ENCODE results near the gene ZNF394.

The ZNF394 gene

DNA sequence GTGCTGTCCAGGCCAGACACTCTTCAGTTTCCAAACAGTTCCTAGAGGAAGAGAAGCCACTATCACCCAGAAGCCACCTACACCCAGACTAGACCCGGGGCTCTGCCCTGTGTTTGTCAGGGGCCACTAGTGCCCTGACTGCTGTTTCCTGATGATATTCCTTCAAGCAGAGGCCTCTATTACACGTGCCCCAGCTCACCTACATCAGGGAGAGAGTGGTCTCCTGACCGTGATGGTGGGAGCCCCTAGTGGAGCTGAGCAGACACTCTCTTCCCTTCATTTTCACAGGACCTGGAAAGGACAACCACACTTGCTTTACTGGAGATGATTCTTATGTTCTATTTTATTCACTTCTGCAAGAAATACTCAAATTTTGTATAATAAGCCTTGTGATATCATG lies 9.2 kb downstream of the ZNF394 start:
- no peak for DNase-seq

DNA sequence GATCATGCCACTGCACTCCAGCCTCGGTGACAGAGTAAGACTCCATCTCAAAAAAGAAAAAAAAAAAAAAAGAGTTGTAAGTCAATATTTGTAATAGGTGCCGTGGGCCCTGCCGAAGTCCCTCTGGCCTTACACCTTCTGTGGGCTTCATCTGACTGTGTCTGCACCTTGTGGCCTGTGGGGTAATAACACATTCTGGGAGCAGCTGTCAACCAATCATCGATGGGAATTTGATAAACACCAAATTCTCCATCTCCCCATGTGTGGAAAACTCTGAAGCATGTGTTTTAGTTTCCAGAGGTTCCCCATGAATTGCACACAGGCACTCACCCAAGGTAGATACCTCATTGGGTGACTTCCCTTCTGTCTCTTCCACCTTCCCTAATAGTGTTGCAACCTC lies 10.8 kb downstream of the ZNF394 start:
- no peak for DNase-seq

DNA sequence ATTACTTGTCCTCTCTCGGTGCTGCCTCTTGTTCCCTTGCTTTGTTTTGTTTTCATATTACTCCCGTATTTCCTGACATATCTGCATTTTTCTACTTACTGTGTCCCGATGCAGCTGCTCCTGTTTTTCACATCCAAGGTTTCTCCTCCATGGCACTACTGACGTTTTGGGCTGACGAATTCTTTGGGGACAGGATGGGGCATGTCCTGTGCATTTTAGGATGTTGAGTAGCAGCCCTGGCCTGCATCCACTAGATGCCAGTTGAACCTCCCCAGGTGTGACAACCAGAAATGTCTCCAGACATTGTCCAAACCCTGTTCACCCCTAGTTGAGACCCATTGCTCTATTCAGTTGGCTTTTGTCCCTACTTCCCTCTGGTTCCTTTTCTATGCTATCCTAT lies 15.0 kb downstream of the ZNF394 start:
- no peak for DNase-seq

DNA sequence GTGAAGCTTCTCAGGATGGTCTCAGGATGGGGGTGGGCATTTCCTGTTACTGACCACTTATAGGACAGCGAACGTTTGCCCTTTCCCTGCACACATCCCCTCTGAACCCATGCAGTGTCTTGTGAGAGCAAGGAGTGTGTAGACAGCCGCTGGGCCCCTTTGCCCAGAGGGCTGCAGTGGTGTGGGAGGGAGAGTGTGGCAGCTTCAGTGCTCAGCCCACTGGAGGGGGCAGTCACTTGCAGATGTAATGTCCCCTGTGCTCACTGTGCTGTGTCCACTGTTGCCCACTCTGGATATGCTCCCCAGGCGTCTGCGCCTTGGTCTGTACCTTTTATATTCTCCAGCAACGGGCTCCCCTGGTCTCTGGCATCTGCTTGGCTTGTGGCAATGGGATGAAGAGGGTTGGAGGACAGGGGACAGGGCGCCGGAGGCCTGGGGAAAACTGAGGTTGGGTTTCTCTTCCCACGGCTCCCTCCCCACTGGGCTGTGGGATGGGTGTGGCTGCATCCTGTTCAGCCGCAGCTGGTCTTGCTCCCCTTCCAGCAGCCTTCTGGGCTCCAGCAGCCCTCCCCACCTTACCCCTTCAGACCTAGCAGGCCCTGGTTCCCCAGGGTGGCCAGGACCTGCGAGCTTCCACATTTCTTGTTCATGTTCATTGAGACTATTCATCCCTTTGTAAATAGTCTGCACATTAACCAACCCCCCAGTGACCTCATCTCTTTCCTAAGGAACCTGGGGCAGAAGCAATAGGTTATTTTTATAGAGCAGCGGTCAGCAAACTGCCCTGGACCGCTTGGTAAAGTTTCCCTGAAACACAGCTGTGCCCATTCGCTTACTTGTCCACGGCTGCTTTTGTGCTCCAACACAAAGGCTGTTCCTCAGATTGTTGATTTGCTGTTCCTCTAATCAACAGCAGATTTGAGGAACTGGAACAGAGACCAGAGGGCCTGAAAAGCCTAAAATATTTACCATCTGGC lies 21.3 kb downstream of the ZNF394 start:
- DNase-seq = no peak

DNA sequence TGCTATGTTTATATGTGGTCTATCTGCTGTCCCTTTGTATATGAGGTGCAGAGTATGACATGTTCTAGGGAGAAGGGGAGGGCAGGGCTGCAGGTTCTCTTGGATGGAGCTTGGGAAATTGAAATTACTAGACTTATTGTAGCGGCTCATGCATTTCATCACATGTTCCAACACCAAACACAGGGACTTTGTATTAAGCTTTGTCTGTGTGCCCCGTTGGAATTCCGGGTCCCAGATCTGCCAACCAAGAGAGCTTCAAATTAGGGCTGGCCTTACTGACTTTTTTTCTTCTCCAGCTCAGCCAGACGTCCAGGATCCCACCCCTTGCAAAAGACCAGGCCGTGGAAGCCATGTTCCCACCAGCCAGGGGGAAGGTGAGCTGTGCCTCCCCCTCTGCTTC lies 24.0 kb downstream of the ZNF394 start:
- DNase-seq = no peak

DNA sequence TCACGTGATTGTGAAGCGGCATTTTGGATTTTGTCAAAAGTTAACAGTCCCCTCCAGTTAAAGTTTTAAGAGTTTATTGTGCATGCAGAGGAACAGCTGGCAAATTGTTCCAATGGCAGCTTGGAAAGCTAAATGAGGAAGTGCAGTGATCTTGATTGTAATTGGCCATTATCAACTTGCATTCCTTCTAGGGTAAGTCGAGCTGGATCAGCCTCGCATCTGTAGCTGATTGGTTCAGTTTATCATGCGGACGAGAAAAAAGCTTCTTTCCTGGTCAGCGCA lies 26.8 kb downstream of the ZNF394 start:
- DNase-seq = peak; percentile 10 to 31

DNA sequence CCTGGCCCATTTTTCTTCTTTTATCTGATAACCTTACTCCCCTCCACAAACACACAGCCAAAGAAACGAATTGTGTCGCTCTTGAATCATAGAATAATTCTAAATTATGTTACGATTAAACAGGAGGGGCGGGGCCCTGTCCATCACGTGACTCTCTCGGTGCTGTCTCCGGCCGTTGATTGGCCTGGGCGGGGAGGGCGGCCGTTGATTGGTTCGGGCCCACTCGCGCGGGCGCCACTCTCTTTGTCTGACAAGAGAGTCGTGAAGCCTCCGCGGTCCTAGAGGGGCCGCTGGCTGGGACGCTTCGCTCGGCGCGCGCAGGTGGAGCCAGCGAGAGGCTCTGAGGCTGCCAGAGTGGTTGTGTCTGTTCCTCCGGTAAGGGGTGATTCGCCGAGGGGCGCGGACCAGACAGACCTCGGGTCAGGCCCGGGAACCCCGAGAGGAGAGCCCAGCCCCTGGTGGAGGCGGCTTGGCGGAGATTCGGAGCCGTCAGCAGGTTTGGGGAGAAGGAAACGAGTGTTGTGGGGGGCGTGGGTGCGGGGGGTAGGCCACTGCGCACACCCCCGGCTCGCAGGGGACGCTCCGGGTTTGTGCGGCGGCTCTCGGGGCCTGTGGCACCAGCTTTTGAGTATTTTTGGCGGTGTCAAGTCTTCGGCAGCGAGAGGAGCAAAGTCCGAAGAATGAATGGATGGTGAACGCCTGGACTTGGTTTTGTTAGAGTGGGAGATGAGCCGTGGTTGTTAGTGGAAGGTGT lies 27.3 kb downstream of the ZNF394 start, which contains the start of gene ZNF789:
ZNF789 (plus strand) TSS at position 330 of the 754 bp plus-strand sequence. CDS start 3,567 bp downstream, outside the sequence.
- DNase-seq = peak; percentile 97 to 98

DNA sequence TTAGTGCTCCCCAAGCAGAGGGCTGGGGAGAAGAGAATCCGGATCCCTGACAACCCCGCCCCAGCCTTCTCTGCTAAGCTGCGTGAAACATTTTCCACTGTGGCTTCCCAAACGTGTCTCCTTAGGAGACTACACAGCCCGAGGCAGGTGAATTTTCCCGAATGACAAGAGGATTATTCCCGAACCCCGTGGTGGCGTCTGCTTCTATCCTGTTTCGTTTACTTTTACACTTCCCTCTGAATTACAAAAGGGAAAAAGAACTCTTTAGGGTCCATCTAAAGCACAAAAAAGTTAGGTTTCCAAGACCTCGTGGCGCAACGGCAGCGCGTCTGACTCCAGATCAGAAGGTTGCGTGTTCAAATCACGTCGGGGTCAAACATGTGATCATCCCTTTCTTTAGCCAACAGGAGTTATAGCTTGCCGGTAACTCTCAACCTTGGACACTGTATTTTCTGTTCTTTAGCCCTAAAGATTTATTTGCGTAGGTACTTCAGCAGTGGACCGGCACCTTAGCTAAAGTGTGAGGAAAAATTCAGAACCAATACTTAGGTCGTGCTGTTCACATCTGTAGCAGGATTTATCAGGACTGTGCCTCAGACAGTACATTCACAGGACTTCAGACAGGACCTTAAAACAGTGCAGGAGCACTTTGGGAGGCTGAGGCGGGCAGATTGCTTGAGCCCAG lies 30.6 kb downstream of the ZNF394 start:
- no peak for DNase-seq

DNA sequence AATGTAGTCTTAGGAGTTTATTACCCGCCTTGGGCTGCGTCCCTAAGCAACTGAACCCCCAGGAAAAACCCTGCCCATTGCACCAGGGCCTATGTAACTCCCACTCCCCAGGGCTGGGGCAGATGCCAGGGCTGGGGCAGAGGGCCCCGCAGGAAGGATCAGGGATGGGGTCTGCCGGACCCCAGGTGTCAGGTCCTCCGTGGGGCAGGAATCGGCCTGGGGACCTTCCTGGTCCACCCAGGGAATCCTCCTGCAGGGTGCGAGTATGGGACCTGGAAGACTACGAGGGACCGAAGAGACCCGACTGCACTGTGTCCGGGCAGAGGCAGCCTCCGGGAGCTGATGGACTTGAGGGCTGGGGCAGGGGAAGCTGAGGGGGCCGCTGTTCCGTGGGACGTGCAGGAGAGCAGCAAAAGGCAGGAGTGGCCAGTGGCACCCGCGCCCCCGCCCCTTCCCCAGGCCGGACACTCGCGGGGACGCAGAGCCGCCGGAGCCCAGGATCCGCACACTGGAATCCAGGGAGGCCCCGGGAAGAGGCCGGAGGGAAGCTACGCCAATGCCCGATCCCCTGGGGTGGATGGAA lies 31.7 kb downstream of the ZNF394 start:
- no peak for DNase-seq

DNA sequence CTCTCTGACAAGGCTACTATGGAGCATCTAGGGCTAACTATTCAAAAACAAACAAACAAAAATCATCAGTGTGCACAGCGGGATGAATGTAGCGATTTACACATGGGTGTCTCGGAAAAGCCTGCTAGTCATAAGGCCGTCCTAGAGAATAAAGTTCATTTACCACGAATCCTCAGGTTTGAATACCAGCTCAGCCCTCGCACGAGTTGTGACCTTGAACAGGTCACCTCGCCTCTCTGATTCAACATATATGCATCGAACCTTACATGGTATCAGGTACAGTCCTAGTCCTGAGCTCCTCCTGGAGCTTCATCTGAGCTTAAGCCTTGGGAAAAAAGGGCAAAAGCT lies 34.7 kb downstream of the ZNF394 start:
- DNase-seq = no peak

DNA sequence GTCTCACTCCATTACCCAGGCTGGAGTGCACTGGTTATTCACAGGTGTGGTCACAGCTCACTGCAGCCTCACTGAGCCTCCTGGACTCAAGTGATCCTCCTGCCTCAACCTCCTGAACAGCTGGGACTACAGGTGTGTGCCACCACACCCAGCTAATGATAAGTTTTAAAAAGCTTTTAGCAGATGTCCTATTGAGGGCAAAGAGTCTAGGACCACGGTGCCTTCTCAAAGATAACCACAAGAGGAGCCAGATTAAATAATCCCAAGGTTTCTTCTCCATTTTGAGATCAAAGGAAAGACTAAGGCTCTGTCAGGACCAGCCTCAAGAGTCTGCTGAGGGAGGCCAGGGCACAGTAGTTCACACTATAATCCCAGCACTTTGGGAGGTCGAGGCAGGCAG lies 38.9 kb downstream of the ZNF394 start:
- no peak for DNase-seq

DNA sequence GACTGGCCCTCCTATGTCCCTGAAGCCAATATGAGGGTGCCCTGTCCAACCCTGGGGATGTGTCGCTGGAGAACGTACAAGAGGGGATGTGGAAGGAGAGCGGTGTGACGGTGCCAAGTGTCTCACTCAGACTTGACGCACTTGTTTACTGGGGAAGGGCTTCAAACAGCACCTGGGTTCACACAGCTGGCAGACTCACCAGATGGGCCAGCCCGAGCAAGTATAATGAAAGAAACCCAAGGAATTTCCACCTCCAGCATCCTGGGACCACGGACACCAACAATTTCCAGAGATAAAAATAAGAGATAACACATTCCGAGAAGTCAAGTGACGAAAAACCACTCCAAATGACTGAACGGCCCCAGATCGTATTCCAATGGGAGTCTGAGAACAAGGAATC lies 39.4 kb downstream of the ZNF394 start:
- DNase-seq = no peak

DNA sequence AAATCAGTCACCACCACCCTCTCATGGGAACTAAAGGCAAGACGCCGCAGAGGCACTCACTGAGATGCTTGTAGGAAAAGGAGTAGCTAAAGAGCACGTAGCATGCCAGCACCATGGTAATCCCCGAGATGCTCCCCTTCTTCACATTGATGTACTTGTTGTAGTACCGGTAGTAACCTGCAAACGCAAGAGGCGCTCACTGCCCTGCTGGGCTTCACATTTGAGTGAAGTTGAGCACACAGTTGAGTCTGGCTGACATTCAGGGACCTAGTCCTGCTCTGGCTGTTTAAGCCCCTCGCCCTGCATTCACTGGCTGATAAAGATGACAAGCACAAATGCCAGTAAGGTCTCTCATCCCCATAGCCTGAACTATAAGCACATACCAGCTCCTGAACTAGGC lies 41.0 kb downstream of the ZNF394 start:
- DNase-seq = peak; percentile 9 to 21

DNA sequence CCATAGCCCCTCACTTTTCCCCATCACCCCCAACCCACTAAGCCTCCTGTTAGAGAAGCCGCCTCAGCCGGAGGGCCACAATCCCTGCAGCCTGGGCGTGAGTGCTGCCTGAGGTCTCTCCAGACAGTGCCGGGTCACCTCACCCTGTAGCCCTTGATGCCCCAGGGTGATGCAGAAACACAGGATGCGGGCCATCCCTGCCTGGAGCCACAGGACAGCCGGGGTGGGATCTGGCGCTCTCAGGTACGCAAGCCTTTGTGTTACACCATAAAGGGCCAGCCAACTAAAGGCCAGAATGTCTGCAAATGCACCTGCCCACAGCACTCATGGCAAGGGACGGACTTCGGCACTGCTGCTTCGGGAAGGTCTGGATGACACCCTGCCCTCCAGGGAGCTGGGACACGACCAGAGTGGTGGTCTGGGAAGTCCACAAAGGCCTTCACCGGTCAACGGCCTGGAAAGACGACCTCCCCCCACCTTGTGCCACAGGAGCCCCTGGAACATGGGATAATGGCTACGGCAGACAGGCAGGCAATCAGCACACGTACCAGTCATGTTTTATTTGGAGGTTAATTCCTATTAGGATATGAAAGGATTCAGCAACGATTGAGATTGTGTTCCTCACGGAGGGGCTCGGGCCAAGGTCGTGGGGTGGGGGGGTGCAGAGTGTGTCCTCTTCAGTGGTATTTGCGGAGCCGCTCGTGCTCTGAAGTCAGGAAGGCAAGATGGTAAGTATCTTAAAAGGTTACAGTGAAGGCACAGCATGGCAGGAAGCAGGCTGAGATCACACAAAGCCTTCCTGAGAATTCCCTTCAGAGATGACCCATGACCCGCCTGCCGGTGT lies 42.2 kb downstream of the ZNF394 start:
- DNase-seq = no peak

DNA sequence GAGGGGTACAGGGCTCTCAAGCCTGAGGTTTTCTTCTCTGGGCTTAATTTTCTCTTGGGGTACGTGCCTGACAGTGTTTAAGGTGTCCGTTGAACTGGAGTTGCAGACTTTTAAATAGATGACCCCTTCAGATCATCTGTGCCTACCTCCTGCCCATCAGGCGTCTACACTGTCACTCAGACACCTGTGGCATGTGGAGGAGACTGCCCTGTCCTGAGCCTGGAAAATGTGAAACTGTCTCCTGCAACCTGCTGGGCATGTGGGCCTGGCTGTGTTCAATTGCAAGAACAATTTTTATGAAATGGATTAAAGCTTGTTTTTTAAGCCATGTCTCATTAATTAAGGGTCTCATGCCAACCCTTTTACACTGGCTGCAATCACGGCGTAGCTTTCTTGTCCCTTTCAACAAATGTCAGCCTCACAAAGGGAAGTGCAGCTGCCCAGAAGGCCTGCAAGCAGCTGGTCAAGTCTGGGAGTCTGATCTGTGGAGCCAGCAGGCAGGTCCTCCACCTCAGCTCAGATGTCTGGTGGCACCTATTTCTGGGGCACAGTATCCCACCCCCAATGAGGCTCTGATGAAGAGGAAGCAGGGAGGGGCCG lies 42.9 kb downstream of the ZNF394 start:
- no peak for DNase-seq

DNA sequence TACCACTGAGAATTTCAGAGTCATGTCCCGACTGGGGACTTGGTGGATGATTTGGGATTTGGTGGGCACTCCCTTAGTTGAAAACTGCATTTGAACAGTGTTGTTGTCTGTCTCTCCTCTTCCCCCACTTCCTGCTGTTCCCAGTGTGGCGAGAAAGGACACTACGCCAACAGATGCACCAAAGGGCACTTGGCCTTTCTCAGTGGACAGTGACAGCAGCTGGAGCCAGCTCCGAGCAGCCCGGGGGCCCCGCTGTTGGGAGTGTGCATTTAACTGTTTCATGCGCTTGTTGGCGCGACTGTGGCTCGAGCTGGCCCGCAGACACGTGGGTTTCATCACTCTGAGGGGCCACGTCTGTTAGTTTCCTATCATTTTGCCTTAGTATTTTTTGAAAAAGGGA lies 43.8 kb downstream of the ZNF394 start:
- DNase-seq = no peak

DNA sequence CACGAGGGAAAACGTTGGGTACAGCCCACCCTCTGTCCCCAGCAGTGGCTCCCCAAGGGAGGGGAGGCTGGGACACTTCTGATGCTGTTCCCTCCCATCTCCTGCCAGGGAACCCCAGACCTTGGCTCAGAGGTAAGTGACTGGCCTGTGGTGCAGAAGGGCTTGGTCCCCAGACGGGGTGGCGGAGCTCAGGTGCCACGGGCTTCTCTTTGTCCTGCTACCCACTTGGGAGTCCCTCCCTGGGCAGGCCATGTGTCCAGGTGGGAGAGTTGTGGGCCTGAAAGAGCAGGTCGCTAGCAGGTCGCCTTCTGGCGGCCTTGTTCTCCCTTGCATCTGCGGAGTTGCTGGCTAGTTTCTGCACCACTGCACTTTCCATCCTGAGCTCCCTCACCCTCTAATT lies 44.2 kb downstream of the ZNF394 start:
- DNase-seq = no peak

DNA sequence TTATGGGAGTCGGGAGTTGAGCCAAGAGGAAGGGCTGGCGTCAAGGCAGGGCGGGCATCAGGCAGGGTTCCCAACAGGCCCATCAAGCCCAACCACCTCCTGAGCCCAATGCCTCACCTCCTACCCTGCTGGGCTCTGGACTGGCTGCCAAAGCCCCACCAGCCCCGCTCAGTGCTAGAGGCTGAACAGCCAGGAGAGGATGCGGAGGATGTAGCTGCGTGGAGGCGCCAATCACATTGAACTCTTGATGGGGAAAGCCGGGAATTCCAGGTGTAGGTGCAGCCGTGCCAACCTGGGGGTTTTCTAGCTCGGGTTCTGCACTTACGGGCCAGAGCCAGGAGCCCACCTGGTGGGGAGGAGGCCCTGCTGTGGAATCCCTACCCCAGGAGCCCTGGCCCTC lies 47.0 kb downstream of the ZNF394 start:
- no peak for DNase-seq

DNA sequence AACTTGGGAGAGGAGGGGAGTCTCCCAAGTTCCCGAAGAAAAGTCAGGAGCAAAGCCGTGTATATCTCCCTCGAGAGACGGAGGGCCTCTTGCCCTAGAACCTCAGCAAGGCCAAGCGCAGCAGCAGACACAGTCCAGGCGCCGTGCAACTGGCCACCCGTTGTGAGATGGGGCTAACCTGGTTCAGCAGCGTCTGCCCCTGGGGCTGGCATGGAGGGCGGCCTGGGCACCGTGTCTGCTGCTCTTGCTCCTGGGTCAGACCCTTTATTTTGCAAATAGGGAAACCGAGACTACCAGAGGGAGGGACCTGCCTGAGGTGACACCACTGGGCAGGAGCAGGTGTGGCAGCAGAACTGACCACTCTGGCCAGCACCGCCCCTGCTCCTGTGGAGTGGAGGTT lies 47.5 kb downstream of the ZNF394 start:
- DNase-seq = no peak

DNA sequence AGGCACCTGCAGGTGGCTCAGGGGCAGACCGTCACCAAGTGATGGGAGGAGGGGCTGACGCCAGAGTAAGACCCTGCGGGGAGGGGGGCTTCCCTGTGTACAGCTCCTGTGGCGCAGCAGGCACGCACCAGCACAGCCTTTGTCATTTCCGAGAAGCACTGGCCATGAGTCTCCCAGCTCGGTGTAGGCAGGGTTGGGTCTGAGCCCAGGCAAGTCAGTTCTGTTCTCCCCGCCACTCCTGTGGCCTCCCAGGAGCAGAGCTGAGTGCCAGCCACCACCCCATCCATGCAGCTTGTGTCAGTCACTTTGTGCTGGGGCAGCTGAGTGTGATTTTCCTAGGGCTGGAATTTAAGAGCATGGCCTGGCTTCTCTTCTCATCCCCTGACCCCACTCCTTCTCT lies 48.1 kb downstream of the ZNF394 start:
- no peak for DNase-seq

DNA sequence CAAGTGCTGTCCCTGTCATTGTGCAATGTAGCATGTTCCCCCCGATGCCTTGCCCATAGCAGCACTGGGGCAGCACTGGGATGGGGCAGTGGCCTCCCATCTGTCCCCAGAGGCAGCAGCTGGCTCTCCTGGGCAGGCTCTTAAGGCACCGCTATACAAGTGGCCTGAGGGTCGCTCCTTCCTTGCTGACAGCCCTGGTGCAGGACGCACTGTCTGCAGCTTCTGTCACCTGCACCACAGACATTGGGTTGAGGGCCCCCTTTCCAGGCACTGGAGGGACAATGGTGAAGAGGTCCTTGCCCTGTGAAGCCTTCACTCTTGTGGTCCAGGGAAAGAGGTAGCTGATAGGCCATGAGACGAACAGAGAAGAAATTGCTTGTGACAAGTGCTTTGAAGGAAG lies 50.8 kb downstream of the ZNF394 start:
- DNase-seq = no peak

DNA sequence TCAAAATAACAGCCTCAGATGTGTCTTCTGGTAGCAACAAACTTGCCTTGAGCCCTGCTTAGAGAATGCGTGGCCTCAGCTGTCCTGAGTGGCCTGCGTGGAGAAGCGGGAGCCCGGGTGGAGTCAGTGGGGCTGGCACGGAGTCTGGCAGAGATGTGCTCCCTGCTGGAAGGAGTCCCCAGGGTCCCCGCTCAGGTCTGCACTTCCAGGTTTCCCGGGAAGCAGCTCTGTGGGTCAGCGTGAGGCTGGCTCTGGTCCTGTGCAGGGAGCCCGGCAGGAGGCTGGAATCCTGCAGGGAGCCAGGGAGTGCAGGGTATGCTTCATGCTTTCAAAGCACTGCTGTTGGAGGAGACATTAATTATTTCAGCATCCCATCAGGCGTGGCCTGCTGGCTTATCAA lies 51.2 kb downstream of the ZNF394 start:
- no peak for DNase-seq

Measured in CD4-positive, alpha-beta T cell treated with Interleukin-1 beta for 1 hour (primary cell).